ENCODE data around the gene USP24.
A peak's percentile ranks its signal among the peaks of the same experiment; 100 is the strongest.

The USP24 gene

GRCh38 chr1:55206210-55206609, 9.0 kb downstream of the USP24 start:
- Histone ChIP-seq H3K36me3 (ENCODE audit: insufficient read depth, low read length) (0 out of 2 replicates have a peak, but pooled peaks cover 9% of the 10 kb centered on the region), H4K20me1 (ENCODE audit: insufficient read depth, low read length, poor library complexity, severe bottlenecking) (peaks cover 96% of the 10 kb centered on the region), H3K27me3 (ENCODE audit: insufficient read depth, low read length, poor library complexity, severe bottlenecking) (no peaks in the 10 kb centered on the region), H3K4me1 (ENCODE audit: insufficient read depth, low read length, poor library complexity, severe bottlenecking) (peaks cover 68% of the 10 kb centered on the region), H3K4me3 (ENCODE audit: low read length, poor library complexity, severe bottlenecking) (peak overlapping the region; percentile 17), H3K9me3 (ENCODE audit: insufficient read depth, low read depth, low read length) (no peaks in the 10 kb centered on the region), H3F3A (ENCODE audit: low read depth) (no peaks in the 10 kb centered on the region), H3K9ac (ENCODE audit: low read depth, low read length, poor library complexity, severe bottlenecking) (no peak overlapping the region), H3K79me2 (ENCODE audit: insufficient read depth, low read length) (peaks cover 100% of the 10 kb centered on the region), H2AFZ (ENCODE audit: low read length) (no peak overlapping the region), H3K4me2 (ENCODE audit: low read depth, low read length, poor library complexity, severe bottlenecking) (peak overlapping the region; percentile 95), H3K9me2 (replicated peaks; ENCODE audit: low read depth, low read length) (no peaks in the 10 kb centered on the region)
- TF ChIP-seq EZH2phosphoT487 (IDR thresholded peaks at IDR 0.05; ENCODE audit: borderline replicate concordance) (no peak), CTCF (conservative IDR thresholded peaks at IDR 0.05; ENCODE audit: low read length) (no peak)

GRCh38 chr1:55204997-55205396, 10.2 kb downstream of the USP24 start:
- H3K9ac ChIP-seq (ENCODE audit: low read depth, low read length, poor library complexity, severe bottlenecking) = no peak overlapping the region
- peak overlapping the region; percentile 95 for H3K4me2 ChIP-seq (ENCODE audit: low read depth, low read length, poor library complexity, severe bottlenecking)
- H3K27me3 ChIP-seq (ENCODE audit: insufficient read depth, low read length, poor library complexity, severe bottlenecking) = no peaks in the 10 kb centered on the region
- H3K36me3 ChIP-seq (ENCODE audit: insufficient read depth, low read length) = peaks cover 13% of the 10 kb centered on the region; the same call in 1 of the 2 replicates
- no peaks in the 10 kb centered on the region for H3F3A ChIP-seq (ENCODE audit: low read depth)
- H3K79me2 ChIP-seq (ENCODE audit: insufficient read depth, low read length) = peaks cover 100% of the 10 kb centered on the region
- TF ChIP-seq CTCF (conservative IDR thresholded peaks at IDR 0.05; ENCODE audit: low read length) (no peak), EZH2phosphoT487 (IDR thresholded peaks at IDR 0.05; ENCODE audit: borderline replicate concordance) (no peak)
- H3K9me3 ChIP-seq (ENCODE audit: insufficient read depth, low read depth, low read length) = no peaks in the 10 kb centered on the region
- peaks cover 95% of the 10 kb centered on the region for H4K20me1 ChIP-seq (ENCODE audit: insufficient read depth, low read length, poor library complexity, severe bottlenecking)
- peak overlapping the region; percentile 22 for H3K4me3 ChIP-seq (ENCODE audit: low read length, poor library complexity, severe bottlenecking)
- peaks cover 62% of the 10 kb centered on the region for H3K4me1 ChIP-seq (ENCODE audit: insufficient read depth, low read length, poor library complexity, severe bottlenecking)
- no peaks in the 10 kb centered on the region for H3K9me2 ChIP-seq (replicated peaks; ENCODE audit: low read depth, low read length)
- H2AFZ ChIP-seq (ENCODE audit: low read length) = no peak overlapping the region

- H3K9ac ChIP-seq (ENCODE audit: low read depth, low read length, poor library complexity, severe bottlenecking) = no peak overlapping the region
- peaks cover 47% of the 10 kb centered on the region for H3K4me1 ChIP-seq (ENCODE audit: insufficient read depth, low read length, poor library complexity, severe bottlenecking)
- no peaks in the 10 kb centered on the region for H3F3A ChIP-seq (ENCODE audit: low read depth)
- no peak overlapping the region for H3K4me3 ChIP-seq (ENCODE audit: low read length, poor library complexity, severe bottlenecking)
- no peaks in the 10 kb centered on the region for H3K9me2 ChIP-seq (replicated peaks; ENCODE audit: low read depth, low read length)
- peaks cover 82% of the 10 kb centered on the region for H4K20me1 ChIP-seq (ENCODE audit: insufficient read depth, low read length, poor library complexity, severe bottlenecking)
- no peaks in the 10 kb centered on the region for H3K27me3 ChIP-seq (ENCODE audit: insufficient read depth, low read length, poor library complexity, severe bottlenecking)
- no peak for TF ChIP-seq EZH2phosphoT487 (IDR thresholded peaks at IDR 0.05; ENCODE audit: borderline replicate concordance)
- TF ChIP-seq CTCF (conservative IDR thresholded peaks at IDR 0.05; ENCODE audit: low read length) = no peak
- H3K4me2 ChIP-seq (ENCODE audit: low read depth, low read length, poor library complexity, severe bottlenecking) = peak overlapping the region; percentile 95
- H3K36me3 ChIP-seq (ENCODE audit: insufficient read depth, low read length) = peaks cover 28% of the 10 kb centered on the region; the same call in 1 of the 2 replicates
- H2AFZ ChIP-seq (ENCODE audit: low read length) = no peak overlapping the region
- H3K9me3 ChIP-seq (ENCODE audit: insufficient read depth, low read depth, low read length) = no peaks in the 10 kb centered on the region
- peaks cover 100% of the 10 kb centered on the region for H3K79me2 ChIP-seq (ENCODE audit: insufficient read depth, low read length)
These were observed 12.1 kb downstream of the USP24 start for GRCh38 chr1:55203064-55203463.
